SKM-1 (cell line): Measurements from ENCODE around the gene DDX43.
"Not testable (repeated sequence)": the region's sequence is repeated elsewhere in the genome, so short reads cannot be mapped to it uniquely, and the experiment has no call there.

Experiments
- DNase-seq: peaks from one replicate; lab custom pipeline; 2025; ENCODE audit not compliant: unreplicated experiment; lab: John Stamatoyannopoulos, UW

The DDX43 gene

GRCh38 chr6:73388800-73389512 lies 5.7 kb upstream of the DDX43 start:
- peak; percentile 73 for DNase-seq

- DNase-seq: no peak
These were observed 4.8 kb upstream of the DDX43 start for GRCh38 chr6:73389854-73390253.

DNA sequence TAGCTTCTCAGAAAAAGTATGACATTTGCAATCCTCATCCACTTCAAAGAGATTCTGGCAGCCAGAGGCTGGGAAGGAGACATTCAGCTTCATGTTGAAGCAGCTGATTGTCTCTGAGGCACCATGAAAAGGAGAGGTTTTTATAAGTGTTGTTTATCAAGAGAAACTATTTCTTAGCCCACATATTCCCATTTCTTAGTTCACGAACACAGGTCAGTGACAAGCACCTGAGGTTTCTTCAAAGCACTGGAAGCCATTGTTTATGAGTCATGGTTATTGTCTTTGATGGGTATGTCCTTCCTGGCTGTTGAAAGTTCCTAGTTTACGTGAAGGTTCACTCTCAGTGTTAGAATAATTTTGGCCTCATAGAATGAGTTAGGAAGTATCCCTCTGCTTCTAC lies 3.0 kb upstream of the DDX43 start:
- no peak for DNase-seq

GRCh38 chr6:73392188-73392587 lies 2.4 kb upstream of the DDX43 start:
- DNase-seq: not testable (repeated sequence)

DNA sequence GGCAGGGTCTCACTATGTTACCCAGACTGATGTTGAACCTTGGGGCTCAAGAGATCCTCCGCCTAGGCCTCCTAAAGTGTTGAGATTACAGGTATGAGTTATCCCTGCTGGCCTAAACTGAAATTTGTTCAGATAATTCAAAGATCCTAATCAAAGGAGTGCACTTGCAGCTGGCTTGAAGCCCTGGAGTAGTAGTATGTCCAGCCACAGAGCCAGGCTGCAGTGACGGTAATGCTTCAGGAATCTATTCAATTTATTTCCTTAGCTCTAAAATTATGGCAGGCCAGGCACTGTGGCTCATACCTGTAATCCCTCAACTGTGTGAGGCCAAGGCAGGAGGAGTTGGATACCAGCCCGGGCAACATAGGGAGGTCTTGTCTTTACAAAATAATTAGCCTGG lies 1.4 kb upstream of the DDX43 start:
- DNase-seq: no peak

DNA sequence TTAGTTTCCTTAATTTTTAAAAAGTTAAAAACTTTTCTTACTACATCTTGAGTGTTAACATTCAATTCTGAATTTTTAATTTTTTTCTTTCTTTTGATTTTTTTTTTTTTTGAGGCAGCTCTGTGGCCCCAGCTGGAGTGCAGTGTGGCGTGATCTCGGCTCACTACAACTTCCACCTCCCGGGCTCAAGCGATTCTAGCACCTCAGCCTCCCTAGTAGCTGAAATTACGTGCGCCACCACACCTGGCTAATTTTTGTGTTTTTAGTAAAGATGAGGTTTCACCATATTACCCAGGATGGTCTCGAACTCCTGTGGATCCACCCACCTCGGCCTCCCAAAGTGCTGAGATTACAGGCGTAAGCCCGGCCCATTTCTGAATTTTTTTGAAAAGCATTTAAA lies 1.2 kb downstream of the DDX43 start:
- no peak for DNase-seq

DNA sequence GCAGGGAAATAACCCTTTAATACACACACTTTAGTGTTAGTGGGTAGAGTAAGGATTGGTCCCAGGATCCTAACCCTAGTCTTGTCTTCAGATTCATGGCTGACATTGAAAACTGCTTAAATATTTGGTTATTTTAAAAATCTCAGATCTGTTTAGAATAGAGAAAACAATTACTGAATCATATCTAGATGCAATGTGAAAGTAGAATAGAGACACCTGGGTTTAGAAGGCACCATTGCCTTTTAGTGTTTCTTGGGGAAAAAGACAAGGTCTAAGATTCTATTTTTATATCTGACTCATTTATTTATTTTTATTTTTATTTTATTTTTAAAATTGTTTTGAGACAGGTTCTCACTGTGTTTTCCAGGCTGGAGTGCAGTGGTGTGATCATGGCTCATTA lies 6.0 kb downstream of the DDX43 start:
- DNase-seq: no peak

DNA sequence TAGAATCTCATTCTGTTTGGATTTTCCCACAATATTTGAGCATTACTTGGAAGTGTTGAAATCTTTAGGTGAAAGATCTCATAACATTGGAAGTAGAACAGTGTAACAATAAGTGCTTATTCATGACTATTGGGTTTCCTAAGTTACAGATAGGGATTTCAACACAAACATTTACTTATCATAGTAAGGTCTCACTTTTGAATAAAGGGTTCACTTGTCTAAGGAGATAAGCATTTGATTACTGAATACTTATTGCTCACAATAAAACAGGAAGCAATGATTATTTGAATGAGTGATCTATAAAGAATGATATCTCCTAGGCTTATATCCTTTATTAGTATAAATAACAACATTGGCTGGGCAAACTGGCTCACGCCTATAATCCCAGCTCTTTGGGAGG lies 14.8 kb downstream of the DDX43 start:
- no peak for DNase-seq

- no peak for DNase-seq
These were observed 18.5 kb downstream of the DDX43 start for GRCh38 chr6:73413102-73413501.

DNA sequence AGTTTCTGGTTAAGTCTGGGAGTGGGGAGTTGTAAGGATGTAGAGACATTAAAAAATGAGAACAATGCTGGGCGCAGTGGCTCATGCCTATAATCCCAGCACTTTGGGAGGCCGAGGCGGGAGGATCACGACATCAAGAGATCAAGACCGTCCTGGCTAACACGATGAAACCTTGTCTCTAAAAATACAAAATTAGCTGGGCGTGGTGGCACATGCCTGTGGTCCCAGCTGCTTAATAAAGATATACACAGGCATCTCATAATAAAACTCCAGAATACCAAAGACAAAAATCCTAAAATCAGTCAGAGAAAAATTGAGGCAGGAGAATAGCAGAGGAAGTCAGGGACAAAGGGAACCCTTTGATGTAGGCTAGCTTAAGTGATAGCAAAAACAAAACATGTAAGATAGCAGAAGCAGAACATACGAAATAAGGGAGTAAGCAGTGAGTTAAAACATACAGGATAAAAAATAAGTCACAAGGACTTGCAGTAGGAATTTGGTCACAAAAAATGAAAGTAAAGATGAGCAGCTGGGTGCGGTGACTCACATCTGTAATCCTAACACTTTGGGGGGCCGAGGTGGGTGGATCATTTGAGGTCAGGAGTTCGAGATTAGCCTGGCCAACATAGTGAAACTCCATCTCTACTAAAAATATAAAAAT lies 23.6 kb downstream of the DDX43 start:
- DNase-seq: no peak

DNA sequence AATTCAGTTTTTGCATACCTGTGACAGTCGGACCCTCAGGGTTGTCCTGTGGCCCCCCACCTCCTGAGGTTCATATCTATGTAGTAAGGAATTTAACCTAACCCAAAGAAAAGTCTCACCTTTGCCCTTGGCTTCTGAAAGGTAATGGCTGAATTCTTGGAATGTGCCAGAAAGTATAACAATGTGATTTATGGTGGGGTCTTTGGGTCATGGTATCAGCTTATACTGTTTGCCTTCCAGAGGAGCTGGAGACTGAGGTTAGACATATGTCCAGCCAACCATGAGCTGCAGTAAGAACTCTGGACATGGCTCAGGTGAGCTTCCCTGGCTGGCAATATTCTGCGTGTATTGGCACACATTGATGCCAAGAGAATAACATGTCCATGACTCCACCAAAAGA lies 26.9 kb downstream of the DDX43 start:
- DNase-seq: no peak

DNA sequence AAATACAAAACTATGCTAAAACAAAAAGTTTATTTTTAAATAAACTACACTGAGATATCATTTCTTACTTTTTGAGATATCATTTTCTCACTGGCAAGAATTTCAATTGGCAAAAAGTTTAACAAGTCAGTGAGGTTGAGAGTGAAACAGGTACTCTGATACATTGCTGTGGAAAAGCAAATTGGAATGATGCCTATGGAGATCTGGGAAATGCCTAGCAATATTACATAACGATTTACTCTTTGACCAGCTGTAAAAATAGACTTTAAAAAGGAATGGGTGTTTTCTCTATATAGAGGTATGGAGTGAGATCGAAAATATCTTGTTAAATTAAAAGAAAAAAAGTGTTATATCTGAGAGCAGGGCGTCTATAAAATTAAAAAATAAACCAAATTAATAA lies 40.6 kb downstream of the DDX43 start:
- DNase-seq: no peak

DNA sequence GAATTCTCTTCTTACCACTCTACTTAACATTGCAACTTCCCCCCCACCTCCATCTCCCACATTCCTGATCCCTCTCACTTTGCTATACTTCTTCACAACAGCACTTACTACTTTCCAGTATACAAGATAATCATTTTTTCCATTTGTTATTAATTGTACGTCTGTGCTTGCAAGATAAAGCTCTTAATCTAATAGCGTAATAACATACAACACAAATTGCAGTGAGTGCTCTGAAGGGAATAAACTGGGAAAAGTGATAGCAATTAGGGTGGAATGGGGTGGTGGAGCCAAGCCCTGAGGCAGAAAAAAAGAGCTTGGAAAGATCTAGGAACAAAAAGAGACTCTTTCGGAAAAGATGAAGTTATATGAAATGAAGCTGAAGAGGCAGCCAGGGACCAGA lies 48.9 kb downstream of the DDX43 start:
- no peak for DNase-seq

DNA sequence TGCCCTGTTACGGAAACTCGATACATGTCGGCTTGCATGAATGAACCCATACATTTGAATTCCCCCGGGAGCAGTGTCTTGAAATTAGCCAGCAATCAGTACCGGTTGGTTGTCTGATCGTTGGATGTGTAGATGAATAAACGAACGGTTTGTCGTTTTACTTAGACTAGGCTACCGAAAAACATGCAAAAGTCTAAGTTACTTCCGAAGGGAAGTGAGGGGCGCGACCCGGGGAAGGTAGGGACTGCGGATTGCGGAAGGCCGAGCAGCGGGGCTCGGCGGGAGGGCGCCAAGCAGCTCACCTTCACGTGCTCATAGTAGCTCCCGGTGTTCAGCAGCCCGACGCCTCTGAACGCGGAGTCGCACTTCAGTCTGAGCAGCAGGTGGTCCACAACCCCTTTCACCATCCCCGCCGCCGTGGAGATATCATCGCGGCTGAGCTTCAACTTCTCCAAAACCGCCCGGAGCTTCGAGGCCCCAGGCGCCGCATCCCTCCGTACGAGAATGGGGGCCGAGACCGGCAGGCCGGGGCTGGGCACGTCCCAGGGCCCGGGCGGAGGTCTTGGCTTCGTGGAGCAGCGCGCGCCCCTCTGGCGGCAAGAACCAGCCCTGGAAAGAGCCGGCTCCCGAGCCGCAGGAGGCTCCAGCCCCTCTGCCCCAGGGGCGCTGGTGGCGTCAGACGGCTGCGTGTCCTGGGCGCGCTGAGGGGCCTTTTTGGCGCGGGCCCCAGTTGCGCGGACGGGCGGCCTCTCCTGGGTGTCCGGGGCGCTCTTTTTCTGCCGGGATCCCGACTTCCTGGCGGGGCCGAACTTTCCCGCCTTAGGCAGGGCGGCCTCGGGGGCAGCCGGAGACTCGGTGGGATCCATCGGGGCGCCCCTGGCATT lies 56.8 kb downstream of the DDX43 start:
- DNase-seq: peak; percentile 32

DNA sequence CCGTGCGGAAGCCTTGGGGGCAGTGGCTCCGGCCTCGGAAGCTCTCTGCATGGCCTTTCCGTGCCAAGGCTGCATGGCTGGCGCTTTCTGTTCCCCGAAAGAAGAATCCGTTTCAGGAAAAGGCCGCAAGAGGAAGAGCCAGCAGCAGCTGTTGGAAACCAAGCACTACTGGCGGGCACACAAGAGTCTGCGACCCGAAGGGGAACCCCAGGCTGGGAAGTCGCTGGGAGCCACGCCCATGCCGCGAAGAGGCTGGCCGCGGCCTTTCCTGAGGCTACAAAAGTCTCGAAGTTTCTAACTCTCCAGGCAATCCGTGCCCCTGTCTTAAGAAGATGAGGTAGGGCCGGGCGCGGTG lies 57.5 kb downstream of the DDX43 start, which contains the start of gene CGAS:
Gene CGAS, minus strand, starts transcription at position 191 of the 355 bp plus-strand sequence. Its CDS starts 116 bp downstream, at position 75.
- DNase-seq: peak; percentile 73

DNA sequence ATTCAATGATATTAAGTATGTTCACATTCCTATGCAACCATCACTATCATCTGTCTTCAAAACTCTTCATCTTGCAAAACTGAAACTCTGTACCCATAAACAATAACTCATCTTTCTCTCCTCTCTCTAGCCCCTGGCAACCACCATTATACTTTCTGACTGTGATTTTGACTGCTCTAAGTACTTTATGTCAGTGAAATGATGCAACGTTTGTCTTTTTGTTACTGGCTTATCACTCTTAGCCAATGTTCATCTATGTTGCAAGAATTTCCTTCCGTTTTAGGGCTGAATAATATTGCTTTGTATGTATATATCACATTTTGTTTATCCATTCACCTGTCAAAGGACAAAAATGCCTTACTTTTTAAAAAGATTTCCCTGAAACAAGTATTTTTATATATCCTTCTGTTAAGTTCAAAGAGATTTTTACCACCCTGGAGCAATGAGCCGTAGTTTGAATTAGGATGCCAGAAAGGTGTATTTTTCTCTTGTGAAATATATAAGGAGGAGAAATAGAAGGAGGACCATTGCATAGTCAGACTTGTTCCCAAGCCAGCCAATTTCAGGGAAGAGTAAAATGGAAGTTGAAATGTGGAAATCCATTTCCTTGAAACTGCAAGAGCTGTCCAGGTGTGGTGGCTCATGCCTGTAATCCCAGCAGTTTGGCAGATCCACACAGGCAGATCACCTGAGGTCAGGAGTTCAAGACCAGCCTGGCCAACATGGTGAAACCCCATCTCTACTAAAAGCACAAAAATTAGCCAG lies 61.4 kb downstream of the DDX43 start:
- DNase-seq: peak; percentile 90

DNA sequence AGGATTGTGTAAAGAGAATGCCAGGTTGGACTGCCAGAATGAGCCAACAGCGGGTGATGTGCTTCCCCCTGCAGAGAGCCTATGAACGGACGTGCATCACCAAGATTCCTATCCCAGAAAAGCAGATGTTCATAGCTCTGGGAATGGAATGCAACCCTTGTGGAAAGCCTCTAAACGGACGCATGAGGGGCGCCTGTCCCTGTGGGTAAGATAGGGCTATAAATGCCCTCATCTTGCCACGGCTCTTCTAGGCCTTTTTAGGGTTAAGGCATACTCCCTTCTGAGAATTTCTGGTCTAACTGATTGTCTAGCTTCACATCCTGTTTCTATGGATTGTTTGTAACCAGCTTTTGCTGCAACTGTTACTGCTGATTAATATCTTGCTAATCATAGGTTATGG lies 64.8 kb downstream of the DDX43 start:
- not testable (repeated sequence) for DNase-seq

DNA sequence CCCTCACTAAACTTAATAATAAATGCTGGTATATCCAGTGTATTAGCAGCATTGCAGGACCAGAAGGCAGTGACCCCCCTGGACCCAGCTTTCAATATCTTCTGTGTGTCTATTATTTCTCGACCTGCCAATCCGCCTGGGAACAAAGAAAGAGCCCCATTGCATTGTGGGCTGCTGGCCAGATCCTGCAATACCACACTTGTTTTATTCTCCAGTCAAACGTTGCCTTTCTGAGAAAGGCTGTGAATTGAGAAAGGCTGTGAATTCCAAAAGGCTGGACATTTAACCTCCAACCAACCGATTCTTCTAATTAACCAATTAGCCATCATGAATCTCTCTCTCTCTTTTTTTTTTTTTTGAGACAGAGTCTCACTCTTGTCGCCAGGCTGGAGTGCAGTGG lies 65.4 kb downstream of the DDX43 start:
- no peak for DNase-seq

- DNase-seq: peak; percentile 95
These were observed 67.1 kb downstream of the DDX43 start, which contains the start of gene MTO1 for GRCh38 chr6:73461537-73462350. TSS of gene MTO1 (plus strand) at chr6:73461737. CDS start at chr6:73461855, 118 bp downstream.
